SK-N-SH treated with all-trans-retinoic acid at 6 μM for 48 hours (cell line): ENCODE measurements around the gene DEPDC4.

Experiments
- ATAC-seq: fragments of 200-7000 bp; cut with Tn5 transposase; 3 replicates; pipeline ENCODE4 v1.9.1; 2020; ENCODE audit warnings: mild to moderate bottlenecking, moderate library complexity
- ARNTL ChIP-seq: fragments of 450-650 bp; formaldehyde crosslinking; IDR thresholded peaks from 2 replicates; pipeline ENCODE4 v1.5.0; 2020; ENCODE audit warnings: low read depth, mild to moderate bottlenecking, moderate library complexity, borderline replicate concordance
- BACH2 ChIP-seq: fragments of 250-450 bp; sonication (Bioruptor Pico); IDR thresholded peaks from 2 replicates; pipeline ENCODE4 v1.9.0; 2021; ENCODE audit warnings: mild to moderate bottlenecking, borderline replicate concordance
- CSDC2 ChIP-seq: fragments of 250-450 bp; sonication (Bioruptor Pico); IDR thresholded peaks from 2 replicates; pipeline ENCODE4 v1.5.0; 2020; ENCODE audit warnings: mild to moderate bottlenecking, moderate library complexity
- CSRNP3 ChIP-seq: fragments of 250-450 bp; sonication (Bioruptor Pico); IDR thresholded peaks from 2 replicates; pipeline ENCODE4 v1.5.1; 2021; ENCODE audit warnings: mild to moderate bottlenecking, moderate library complexity
- ESRRG ChIP-seq: fragments of 250-450 bp; sonication (Bioruptor Pico); IDR thresholded peaks from 2 replicates; pipeline ENCODE4 v1.6.1; 2021; ENCODE audit warnings: mild to moderate bottlenecking
- GLIS3 ChIP-seq: fragments of 250-450 bp; sonication (Bioruptor Pico); IDR thresholded peaks from 2 replicates; pipeline ENCODE4 v1.5.0; 2020; ENCODE audit warnings: mild to moderate bottlenecking, moderate library complexity
- ISL1 ChIP-seq: fragments of 250-450 bp; sonication (Bioruptor Pico); IDR thresholded peaks from 2 replicates; pipeline ENCODE4 v2.1.2; 2022; ENCODE audit warnings: mild to moderate bottlenecking, moderate library complexity
- OSR1 ChIP-seq: fragments of 250-450 bp; sonication (Bioruptor Pico); IDR thresholded peaks from 2 replicates; pipeline ENCODE4 v1.8.0; 2022; ENCODE audit warnings: moderate library complexity, mild to moderate bottlenecking, inconsistent platforms
- PATZ1 ChIP-seq: fragments of 250-450 bp; sonication (Bioruptor Pico); IDR thresholded peaks from 2 replicates; pipeline ENCODE4 v1.8.0; 2020; ENCODE audit warnings: mild to moderate bottlenecking, moderate library complexity, borderline replicate concordance
- PPARA ChIP-seq: fragments of 250-450 bp; sonication (Bioruptor Pico); IDR thresholded peaks from 2 replicates; pipeline ENCODE4 v1.5.0; 2020; ENCODE audit warnings: mild to moderate bottlenecking, borderline replicate concordance
- RARB ChIP-seq: fragments of 250-450 bp; sonication (Bioruptor Pico); IDR thresholded peaks from 2 replicates; pipeline ENCODE4 v1.8.0; 2021; ENCODE audit warnings: mild to moderate bottlenecking, moderate library complexity
- SNAI2 ChIP-seq: fragments of 250-450 bp; sonication (Bioruptor Pico); IDR thresholded peaks from 2 replicates; pipeline ENCODE4 v1.5.0; 2020; ENCODE audit warnings: mild to moderate bottlenecking, moderate library complexity
- TCF4 ChIP-seq: fragments of 250-450 bp; sonication (Bioruptor Pico); IDR thresholded peaks from 2 replicates; pipeline ENCODE4 v1.8.0; 2021; ENCODE audit warnings: mild to moderate bottlenecking, moderate library complexity, borderline replicate concordance
- TOX ChIP-seq: fragments of 250-450 bp; sonication (Bioruptor Pico); IDR thresholded peaks from 2 replicates; pipeline ENCODE4 v1.8.0; 2021; ENCODE audit warnings: mild to moderate bottlenecking, moderate library complexity, borderline replicate concordance
- ZC3H10 ChIP-seq: fragments of 250-450 bp; sonication (Bioruptor Pico); IDR thresholded peaks from 2 replicates; pipeline ENCODE4 v1.5.1; 2021; ENCODE audit warnings: mild to moderate bottlenecking, moderate library complexity
- ZFP3 ChIP-seq: fragments of 250-450 bp; sonication (Bioruptor Pico); IDR thresholded peaks from 2 replicates; pipeline ENCODE4 v1.5.0; 2020; ENCODE audit warnings: mild to moderate bottlenecking, moderate library complexity
- ZFP30 ChIP-seq: fragments of 450-650 bp; formaldehyde crosslinking; IDR thresholded peaks from 2 replicates; pipeline ENCODE4 v1.5.0; 2022; ENCODE audit warnings: mild to moderate bottlenecking, moderate library complexity
- ZNF565 ChIP-seq: fragments of 450-650 bp; formaldehyde crosslinking; conservative IDR thresholded peaks from 2 replicates; pipeline ENCODE4 v1.5.0; 2020; ENCODE audit warnings: low read depth, mild to moderate bottlenecking, moderate library complexity
- ZNF70 ChIP-seq: fragments of 450-650 bp; formaldehyde crosslinking; IDR thresholded peaks from 2 replicates; pipeline ENCODE4 v1.5.0; 2020; ENCODE audit warnings: mild to moderate bottlenecking, moderate library complexity
- ZNF8 ChIP-seq: fragments of 450-650 bp; formaldehyde crosslinking; IDR thresholded peaks from 2 replicates; pipeline ENCODE4 v1.5.0; 2020; ENCODE audit warnings: mild to moderate bottlenecking, moderate library complexity
- TF ChIP-seq, protein P1 (sequence below): fragments of 250-450 bp; sonication (Bioruptor Pico); IDR thresholded peaks from 2 replicates; pipeline ENCODE4 v1.8.0; 2021; ENCODE audit warnings: low read depth, mild to moderate bottlenecking, moderate library complexity, borderline replicate concordance
- TF ChIP-seq, protein P2 (sequence below): fragments of 250-450 bp; sonication (Bioruptor Pico); IDR thresholded peaks from 2 replicates; pipeline ENCODE4 v1.5.1; 2020; ENCODE audit warnings: low read depth, mild to moderate bottlenecking, moderate library complexity
- TF ChIP-seq, protein P3 (sequence below): fragments of 250-450 bp; sonication (Bioruptor Pico); IDR thresholded peaks from 2 replicates; pipeline ENCODE4 v1.5.0; 2020; ENCODE audit warnings: mild to moderate bottlenecking, moderate library complexity

The DEPDC4 gene

DNA sequence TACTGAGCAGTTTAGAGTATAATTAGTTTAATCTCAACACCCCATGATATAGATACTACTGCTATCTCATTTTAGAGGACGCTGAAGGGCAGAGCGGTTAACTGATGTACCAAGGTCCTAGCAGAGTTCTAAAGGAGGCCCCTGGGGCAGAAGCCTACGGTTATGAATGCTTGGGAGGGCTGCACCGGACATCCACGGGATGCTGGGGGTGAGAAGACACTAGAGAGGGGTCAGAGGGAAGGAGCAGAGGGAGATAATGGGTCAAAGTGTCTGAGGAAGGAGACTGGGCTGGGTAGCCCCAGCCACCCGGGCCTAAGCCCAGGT lies 67.9 kb downstream of the DEPDC4 start:
- no peak for TF ChIP-seq CSDC2 (CRISPR knock-in tag)
- TF ChIP-seq SNAI2 (CRISPR knock-in tag), result no peak
- no peak for TF ChIP-seq ISL1 (CRISPR knock-in tag)
- TF ChIP-seq TOX (CRISPR knock-in tag), result no peak
- TF ChIP-seq CSRNP3 (CRISPR knock-in tag), result no peak
- no peak for TF ChIP-seq GLIS3 (CRISPR knock-in tag)
- TF ChIP-seq ZNF70 (CRISPR knock-in tag), result no peak
- TF ChIP-seq ESRRG, result no peak
- TF ChIP-seq RARB (CRISPR knock-in tag), result no peak
- no peak for TF ChIP-seq ZFP3
- no peak for TF ChIP-seq ARNTL
- no peak for TF ChIP-seq OSR1 (CRISPR knock-in tag)
- TF ChIP-seq, protein P1, sequence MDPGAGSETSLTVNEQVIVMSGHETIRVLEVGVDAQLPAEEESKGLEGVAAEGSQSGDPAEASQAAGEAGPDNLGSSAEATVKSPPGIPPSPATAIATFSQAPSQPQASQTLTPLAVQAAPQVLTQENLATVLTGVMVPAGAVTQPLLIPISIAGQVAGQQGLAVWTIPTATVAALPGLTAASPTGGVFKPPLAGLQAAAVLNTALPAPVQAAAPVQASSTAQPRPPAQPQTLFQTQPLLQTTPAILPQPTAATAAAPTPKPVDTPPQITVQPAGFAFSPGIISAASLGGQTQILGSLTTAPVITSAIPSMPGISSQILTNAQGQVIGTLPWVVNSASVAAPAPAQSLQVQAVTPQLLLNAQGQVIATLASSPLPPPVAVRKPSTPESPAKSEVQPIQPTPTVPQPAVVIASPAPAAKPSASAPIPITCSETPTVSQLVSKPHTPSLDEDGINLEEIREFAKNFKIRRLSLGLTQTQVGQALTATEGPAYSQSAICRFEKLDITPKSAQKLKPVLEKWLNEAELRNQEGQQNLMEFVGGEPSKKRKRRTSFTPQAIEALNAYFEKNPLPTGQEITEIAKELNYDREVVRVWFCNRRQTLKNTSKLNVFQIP (CRISPR knock-in tag), result no peak
- TF ChIP-seq, protein P2, sequence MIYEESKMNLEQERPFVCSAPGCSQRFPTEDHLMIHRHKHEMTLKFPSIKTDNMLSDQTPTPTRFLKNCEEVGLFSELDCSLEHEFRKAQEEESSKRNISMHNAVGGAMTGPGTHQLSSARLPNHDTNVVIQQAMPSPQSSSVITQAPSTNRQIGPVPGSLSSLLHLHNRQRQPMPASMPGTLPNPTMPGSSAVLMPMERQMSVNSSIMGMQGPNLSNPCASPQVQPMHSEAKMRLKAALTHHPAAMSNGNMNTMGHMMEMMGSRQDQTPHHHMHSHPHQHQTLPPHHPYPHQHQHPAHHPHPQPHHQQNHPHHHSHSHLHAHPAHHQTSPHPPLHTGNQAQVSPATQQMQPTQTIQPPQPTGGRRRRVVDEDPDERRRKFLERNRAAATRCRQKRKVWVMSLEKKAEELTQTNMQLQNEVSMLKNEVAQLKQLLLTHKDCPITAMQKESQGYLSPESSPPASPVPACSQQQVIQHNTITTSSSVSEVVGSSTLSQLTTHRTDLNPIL (CRISPR knock-in tag), result no peak
- no peak for TF ChIP-seq ZC3H10 (CRISPR knock-in tag)
- TF ChIP-seq ZNF8 (CRISPR knock-in tag), result no peak
- TF ChIP-seq TCF4 (CRISPR knock-in tag), result no peak
- TF ChIP-seq, protein P3, sequence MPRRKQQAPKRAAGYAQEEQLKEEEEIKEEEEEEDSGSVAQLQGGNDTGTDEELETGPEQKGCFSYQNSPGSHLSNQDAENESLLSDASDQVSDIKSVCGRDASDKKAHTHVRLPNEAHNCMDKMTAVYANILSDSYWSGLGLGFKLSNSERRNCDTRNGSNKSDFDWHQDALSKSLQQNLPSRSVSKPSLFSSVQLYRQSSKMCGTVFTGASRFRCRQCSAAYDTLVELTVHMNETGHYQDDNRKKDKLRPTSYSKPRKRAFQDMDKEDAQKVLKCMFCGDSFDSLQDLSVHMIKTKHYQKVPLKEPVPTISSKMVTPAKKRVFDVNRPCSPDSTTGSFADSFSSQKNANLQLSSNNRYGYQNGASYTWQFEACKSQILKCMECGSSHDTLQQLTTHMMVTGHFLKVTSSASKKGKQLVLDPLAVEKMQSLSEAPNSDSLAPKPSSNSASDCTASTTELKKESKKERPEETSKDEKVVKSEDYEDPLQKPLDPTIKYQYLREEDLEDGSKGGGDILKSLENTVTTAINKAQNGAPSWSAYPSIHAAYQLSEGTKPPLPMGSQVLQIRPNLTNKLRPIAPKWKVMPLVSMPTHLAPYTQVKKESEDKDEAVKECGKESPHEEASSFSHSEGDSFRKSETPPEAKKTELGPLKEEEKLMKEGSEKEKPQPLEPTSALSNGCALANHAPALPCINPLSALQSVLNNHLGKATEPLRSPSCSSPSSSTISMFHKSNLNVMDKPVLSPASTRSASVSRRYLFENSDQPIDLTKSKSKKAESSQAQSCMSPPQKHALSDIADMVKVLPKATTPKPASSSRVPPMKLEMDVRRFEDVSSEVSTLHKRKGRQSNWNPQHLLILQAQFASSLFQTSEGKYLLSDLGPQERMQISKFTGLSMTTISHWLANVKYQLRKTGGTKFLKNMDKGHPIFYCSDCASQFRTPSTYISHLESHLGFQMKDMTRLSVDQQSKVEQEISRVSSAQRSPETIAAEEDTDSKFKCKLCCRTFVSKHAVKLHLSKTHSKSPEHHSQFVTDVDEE (CRISPR knock-in tag), result no peak
- no peak for TF ChIP-seq PPARA (CRISPR knock-in tag)
- TF ChIP-seq ZNF565 (CRISPR knock-in tag), result no peak
- no peak for ATAC-seq

DNA sequence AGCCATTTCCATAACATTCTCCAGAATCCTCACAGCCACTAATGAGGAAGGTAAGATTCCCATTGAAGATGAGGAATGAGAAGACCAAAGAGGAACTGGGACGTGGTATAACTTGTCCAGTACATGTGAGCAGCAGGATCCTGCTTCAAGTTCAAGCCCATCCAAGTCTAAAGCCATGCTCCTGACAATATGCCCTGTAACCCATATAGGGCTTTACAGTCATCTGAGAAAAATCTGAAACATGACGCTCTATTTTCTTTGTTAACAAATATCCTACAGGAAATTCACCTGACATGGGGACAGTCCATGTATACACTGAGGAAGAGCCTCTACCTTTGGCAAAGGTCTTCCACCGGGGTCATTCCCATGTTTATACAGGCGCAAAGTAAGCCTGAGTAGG lies 69.4 kb downstream of the DEPDC4 start:
- no peak for ATAC-seq
- TF ChIP-seq ESRRG (no peak), RARB (CRISPR knock-in tag) (no peak), PPARA (CRISPR knock-in tag) (no peak), CSRNP3 (CRISPR knock-in tag) (no peak), BACH2 (CRISPR knock-in tag) (no peak), ZNF70 (CRISPR knock-in tag) (no peak), SNAI2 (CRISPR knock-in tag) (no peak), ZFP30 (CRISPR knock-in tag) (no peak), OSR1 (CRISPR knock-in tag) (no peak), PATZ1 (CRISPR knock-in tag) (no peak)
- TF ChIP-seq, protein P3 (CRISPR knock-in tag), result no peak
- TF ChIP-seq, protein P2 (CRISPR knock-in tag), result no peak
